K562 treated with DMSO at 1 percent for 4 hours (cell line): ENCODE data around the gene SETX. TPM values are rescaled to one million over a fixed set of nuclear protein-coding genes. Genes with fewer than 3 reads are reported as not detected.

ENCODE experiments used
- total RNA-seq: library from RNA; unstranded; fragments of 300-600 nt; gene quantifications from 2 replicates; pipeline ENCODE4 v1.2.3, GENCODE V29; 2022; ENCODE audit not compliant: insufficient read depth

SETX gene
- total RNA-seq, result 13.3 and 17.5 TPM in 2 replicates

GRCh38 chr9:132354637-132355355, at the start of gene SETX:
TSS of gene SETX (minus strand) at chr9:132354986. CDS start at chr9:132349428, 5,558 bp downstream.

Other genes with a start within 250 kb of the SETX start
- gene NTNG2, start 192.9 kb downstream of the SETX start, total RNA-seq, result not detected in 2 replicates
- gene TTF1, start 51.9 kb upstream of the SETX start, total RNA-seq, result 12.4 and 15.7 TPM in 2 replicates
- gene CFAP77, start 55.2 kb upstream of the SETX start, total RNA-seq, result not detected in 2 replicates
- not detected in 2 replicates for gene BARHL1, start 227.6 kb upstream of the SETX start, total RNA-seq